ENCODE results near the gene OGFOD3. TPM values are rescaled to one million over a fixed set of nuclear protein-coding genes. Genes with fewer than 3 reads are reported as not detected.

OGFOD3 gene
- total and polyA plus RNA-seq, 2 donors (not counting 3 experiments of a cell fraction or from before 2014, with no cell fraction given): 31.7 to 34.8 TPM

GRCh38 chr17:82441691-82442487, 23.5 kb upstream of the OGFOD3 start:
- POLR2A ChIA-PET: no interaction called here
- intact Hi-C loops (cut with micrococcal nuclease) (no loop called here), dilution Hi-C loops (cut with MboI; ENCODE audit: extremely low pct_ligation_motif_present, low sequenced_read_pairs) (no loop called here)
- no peak overlapping the region for H3K9ac ChIP-seq (replicated peaks; ENCODE audit: extremely low read depth, insufficient read depth, low read length)
- no peaks in the 10 kb centered on the region for H4K20me1 ChIP-seq (replicated peaks; ENCODE audit: control insufficient read depth, extremely low read depth, insufficient read depth, low read length)
- no peak overlapping the region for H3K27ac ChIP-seq (ENCODE audit: insufficient read depth, low read depth, low read length)
- H3K79me2 ChIP-seq (ENCODE audit: control insufficient read depth, insufficient read depth, low read length): no peaks in the 10 kb centered on the region
- TF ChIP-seq MYC (IDR thresholded peaks at IDR 0.05; ENCODE audit: low read depth, low read length) (no peak), POLR2AphosphoS5 (IDR thresholded peaks at IDR 0.05; ENCODE audit: insufficient read depth, low read depth, low read length) (no peak), EZH2 (IDR thresholded peaks at IDR 0.05; ENCODE audit: borderline replicate concordance, low read depth, low read length, severe bottlenecking) (no peak), CTCF (IDR thresholded peaks at IDR 0.05; ENCODE audit: extremely low read depth in 1 of 2, insufficient read depth in 1 of 2, low read depth in 1 of 2, low read length in 2 of 2) (no peak)
- H3K4me1 ChIP-seq (ENCODE audit: control insufficient read depth, extremely low read depth, insufficient read depth, low read length): no peaks in the 10 kb centered on the region
- H3K4me2 ChIP-seq (ENCODE audit: insufficient read depth, low read length): no peak overlapping the region
- FAIRE-seq (no peak), DNase-seq (ENCODE audit: low read depth, low spot score) (no peak)
- H2AFZ ChIP-seq (ENCODE audit: low read depth, low read length): no peak overlapping the region
- no TSS peak for BruUV-seq (replicated peaks)
- peaks cover 0 to 13% of the 10 kb centered on the region in 2 experiments for H3K36me3 ChIP-seq (ENCODE audit: control insufficient read depth in 2 of 2, extremely low read depth in 1 of 2, insufficient read depth in 2 of 2, low read length in 2 of 2)
- H3K27me3 ChIP-seq (ENCODE audit: control insufficient read depth in 2 of 2, insufficient read depth in 2 of 2, low read length in 2 of 2): no peaks in the 10 kb centered on the region
- CTCF ChIA-PET: no interaction called here
- H3K9me1 ChIP-seq (replicated peaks; ENCODE audit: control insufficient read depth, extremely low read depth, insufficient read depth, low read length): no peaks in the 10 kb centered on the region
- no peaks in the 10 kb centered on the region for H3K9me3 ChIP-seq (replicated peaks; ENCODE audit: control insufficient read depth, insufficient read depth, low read length)
- H3K4me3 ChIP-seq (replicated peaks in 1 of 3; ENCODE audit: insufficient read depth in 1 of 3, low read depth in 1 of 3, low read length in 3 of 3): no peak overlapping the region

Data from endothelial cell of umbilical vein (primary cell).